Mucosa of descending colon (tissue), 3 donors: ENCODE measurements around the gene CALN1. TPM values are rescaled to one million over a fixed set of nuclear protein-coding genes. Genes with fewer than 3 reads are reported as not detected.
A peak's percentile ranks its signal among the peaks of the same experiment; 100 is the strongest.
"Not testable (repeated sequence)": the region's sequence is repeated elsewhere in the genome, so short reads cannot be mapped to it uniquely, and the experiment has no call there.

ENCODE experiments used
- ATAC-seq: fragments of 200-7000 bp; cut with Tn5 transposase; one replicate; pipeline ENCODE4 v1.9.1; 2020; ENCODE audit warnings: mild to moderate bottlenecking, moderate library complexity
- DNase-seq, 3 donors: peaks; one replicate each; pipeline ENCODE4 v3.0.0-alpha.2; 2020
- H3K36me3 ChIP-seq: fragments of 200-600 bp; one replicate; pipeline ENCODE4 v1.8.0; 2021; ENCODE audit warnings: low read depth, mild to moderate bottlenecking
- H3K4me1 ChIP-seq: fragments of 200-600 bp; one replicate; pipeline ENCODE4 v1.8.0; 2021; ENCODE audit warnings: low read depth, mild to moderate bottlenecking
- H3K4me3 ChIP-seq: fragments of 200-600 bp; one replicate; pipeline ENCODE4 v1.8.0; 2021; ENCODE audit warnings: mild to moderate bottlenecking
- H3K9me3 ChIP-seq: fragments of 200-600 bp; one replicate; pipeline ENCODE4 v1.8.0; 2021; ENCODE audit warnings: mild to moderate bottlenecking
- intact Hi-C, 2 donors: fragments of 100-400 bp; cut with DNase I in 1 of 2; cut with micrococcal nuclease in 1 of 2; formaldehyde crosslinking; loops; one replicate each; pipeline versions ENCODE4 v1.11.0 to v1.11.1; 2022; cut with DNase I, micrococcal nuclease
- total RNA-seq, 3 donors: library from RNA; stranded (reverse); fragmentation: NEBNext Ultra II Directional in 2 of 3; extraction: Animal tissue kit (Norgen Biotek cat#: 25700) in 2 of 3; gene quantifications; one replicate each; pipeline versions ENCODE4 v1.2.1 to v1.2.4, GENCODE V29; 2021 to 2023
- TF ChIP-seq, protein P1 (sequence below): fragments of 200-600 bp; IDR thresholded peaks from one replicate; pipeline ENCODE4 v1.8.0; 2022; ENCODE audit warnings: antibody characterized with exemption, mild to moderate bottlenecking
- donor health status: DM: no; HTN: no; CAD: no; lungs with moderate emphysema.
- donor health status: DM: no; HTN: no; CAD: no.
- donor health status: DM: no; HTN: yes; CAD: no.

Gene CALN1
- total RNA-seq, 3 donors from 2014 or later, result not detected

DNA sequence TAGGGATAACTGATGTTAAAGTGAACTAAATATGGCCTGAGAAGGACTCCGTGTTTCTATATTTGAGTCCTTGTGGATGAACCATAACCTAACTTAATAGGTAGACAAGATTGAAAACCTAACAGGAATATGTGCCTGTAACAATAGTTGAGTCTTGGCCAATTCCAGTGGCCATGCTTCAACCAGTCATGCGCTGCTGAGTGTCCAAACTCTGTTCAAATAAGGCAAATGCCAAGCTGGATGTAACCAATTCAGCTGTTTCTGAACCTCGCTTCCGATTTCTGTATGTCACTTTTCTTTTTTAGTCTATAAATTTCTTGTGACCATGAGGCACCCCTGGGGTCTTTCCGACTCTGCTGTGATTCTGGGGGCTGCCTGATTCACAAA lies 672.0 kb downstream of the CALN1 start:
- Histone ChIP-seq H3K36me3 (no peaks in the 10 kb centered on the region), H3K4me1 (no peaks in the 10 kb centered on the region), H3K9me3 (no peaks in the 10 kb centered on the region), H3K4me3 (no peak overlapping the region)
- intact Hi-C loops, result no loop called here
- TF ChIP-seq, protein P1, sequence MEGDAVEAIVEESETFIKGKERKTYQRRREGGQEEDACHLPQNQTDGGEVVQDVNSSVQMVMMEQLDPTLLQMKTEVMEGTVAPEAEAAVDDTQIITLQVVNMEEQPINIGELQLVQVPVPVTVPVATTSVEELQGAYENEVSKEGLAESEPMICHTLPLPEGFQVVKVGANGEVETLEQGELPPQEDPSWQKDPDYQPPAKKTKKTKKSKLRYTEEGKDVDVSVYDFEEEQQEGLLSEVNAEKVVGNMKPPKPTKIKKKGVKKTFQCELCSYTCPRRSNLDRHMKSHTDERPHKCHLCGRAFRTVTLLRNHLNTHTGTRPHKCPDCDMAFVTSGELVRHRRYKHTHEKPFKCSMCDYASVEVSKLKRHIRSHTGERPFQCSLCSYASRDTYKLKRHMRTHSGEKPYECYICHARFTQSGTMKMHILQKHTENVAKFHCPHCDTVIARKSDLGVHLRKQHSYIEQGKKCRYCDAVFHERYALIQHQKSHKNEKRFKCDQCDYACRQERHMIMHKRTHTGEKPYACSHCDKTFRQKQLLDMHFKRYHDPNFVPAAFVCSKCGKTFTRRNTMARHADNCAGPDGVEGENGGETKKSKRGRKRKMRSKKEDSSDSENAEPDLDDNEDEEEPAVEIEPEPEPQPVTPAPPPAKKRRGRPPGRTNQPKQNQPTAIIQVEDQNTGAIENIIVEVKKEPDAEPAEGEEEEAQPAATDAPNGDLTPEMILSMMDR, result no peak
- ATAC-seq, result no peak
- no peak for DNase-seq

DNA sequence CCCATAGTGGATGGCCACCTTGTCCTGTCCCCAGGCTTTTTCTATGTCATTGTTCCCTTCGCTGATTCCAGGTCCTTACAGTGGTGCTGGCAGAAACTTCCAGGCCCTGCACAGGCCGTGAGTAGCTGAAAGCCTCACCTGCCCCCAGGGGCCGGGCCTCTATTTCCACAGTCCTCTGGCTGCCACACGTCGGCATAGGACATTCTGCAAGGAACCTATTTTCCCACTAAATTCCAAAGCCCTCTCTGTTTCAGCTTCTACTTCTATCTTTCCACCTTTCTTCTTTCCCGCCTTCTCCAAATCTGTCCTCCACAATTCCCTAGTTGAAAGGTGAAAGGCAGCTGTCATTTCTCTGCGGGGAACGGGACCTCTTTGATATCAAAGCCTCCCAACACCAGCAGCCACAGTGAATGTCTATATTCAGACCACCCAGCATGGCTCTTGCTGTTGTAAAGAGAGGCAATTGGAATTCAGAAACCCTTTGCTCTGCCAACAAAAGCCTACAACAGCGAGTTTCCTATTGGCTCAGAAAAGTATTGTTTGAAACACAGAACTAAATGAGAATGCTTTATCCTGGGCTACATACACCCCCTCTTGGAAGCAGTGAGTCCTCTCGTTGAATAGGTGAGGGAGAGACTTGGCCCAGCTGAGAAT lies 672.5 kb downstream of the CALN1 start:
- TF ChIP-seq, protein P1, result no peak

DNA sequence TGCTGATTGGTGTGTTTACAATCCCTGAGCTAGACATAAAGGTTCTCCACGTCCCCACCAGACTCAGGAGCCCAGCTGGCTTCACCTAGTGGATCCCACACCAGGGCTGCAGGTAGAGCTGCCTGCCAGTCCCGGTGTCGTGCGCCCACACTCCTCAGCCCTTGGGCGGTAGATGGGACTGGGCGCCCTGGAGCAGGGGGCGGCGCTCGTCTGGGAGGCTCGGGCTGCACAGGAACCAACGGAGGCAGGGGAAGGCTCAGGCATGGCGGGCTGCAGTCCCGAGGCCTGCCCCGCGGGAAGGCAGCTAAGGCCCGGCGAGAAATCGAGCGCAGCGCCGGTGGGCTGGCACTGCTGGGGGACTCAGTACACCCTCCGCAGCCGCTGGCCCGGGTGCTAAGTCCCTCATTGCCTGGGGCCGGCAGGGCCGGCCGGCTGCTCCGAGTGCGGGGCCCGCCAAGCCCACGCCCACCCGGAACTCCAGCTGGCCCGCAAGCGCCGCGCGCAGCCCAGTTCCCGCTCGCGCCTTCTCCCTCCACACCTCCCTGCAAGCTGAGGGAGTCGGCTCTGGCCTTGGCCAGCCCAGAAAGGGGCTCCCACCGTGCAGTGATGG lies 674.1 kb downstream of the CALN1 start:
- H3K36me3 ChIP-seq, H3K4me1 ChIP-seq, H3K4me3 ChIP-seq, DNase-seq, ATAC-seq, H3K9me3 ChIP-seq: not testable (repeated sequence)
- intact Hi-C loops, result loop anchor here in 1 of 2 donors (10.0 kb wide), 1 partner anchor 883 kb away; no protein-coding TSS in a partner anchor

More for the DNA sequence above, 672.5 kb downstream of the CALN1 start:
- Histone ChIP-seq H3K4me3 (no peak overlapping the region), H3K36me3 (no peaks in the 10 kb centered on the region), H3K4me1 (no peaks in the 10 kb centered on the region), H3K9me3 (no peaks in the 10 kb centered on the region)
- ATAC-seq, result no peak
- intact Hi-C loops, result loop anchor here in 1 of 2 donors (10.0 kb wide), 1 partner anchor 885 kb away; no protein-coding TSS in a partner anchor
- DNase-seq, result no peak

DNA sequence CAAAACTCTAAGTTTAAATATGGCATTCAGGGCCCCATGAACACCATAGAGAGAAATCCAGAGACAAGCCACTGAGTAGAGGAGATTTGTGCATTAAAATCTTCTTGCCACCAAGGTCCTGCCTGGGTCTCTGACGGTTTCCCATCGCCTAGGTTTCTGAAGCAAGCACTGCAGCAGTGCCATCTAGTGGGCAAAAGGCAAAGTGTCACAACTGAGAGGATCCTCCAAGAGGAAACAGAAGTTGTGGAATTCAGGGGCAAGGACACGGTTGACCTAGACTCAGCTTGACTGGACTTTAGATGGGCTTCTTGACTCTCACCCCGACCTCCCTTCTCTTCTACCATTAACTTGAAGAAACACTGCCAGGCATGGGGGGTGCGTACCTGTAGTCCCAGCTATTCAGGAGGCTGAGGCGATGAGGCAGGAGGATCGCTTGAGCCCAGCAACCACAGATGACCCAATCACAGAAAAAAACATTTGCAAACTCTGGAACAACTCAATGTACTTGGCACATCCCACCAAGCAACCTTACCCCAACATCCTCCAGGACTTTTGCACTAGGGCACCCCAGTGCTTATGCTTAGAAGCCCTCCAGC lies 676.1 kb downstream of the CALN1 start:
- no peaks in the 10 kb centered on the region for H3K36me3 ChIP-seq
- no peaks in the 10 kb centered on the region for H3K9me3 ChIP-seq
- ATAC-seq (peak; percentile 63), DNase-seq (peak in 2 of 3 donors; percentile 43 to 77)
- TF ChIP-seq, protein P1, result peak; percentile 63
- H3K4me3 ChIP-seq, result no peak overlapping the region
- intact Hi-C loops, result loop anchor here in 1 of 2 donors (10.0 kb wide), 1 partner anchor 881 kb away; no protein-coding TSS in a partner anchor
- H3K4me1 ChIP-seq, result no peaks in the 10 kb centered on the region

- no peaks in the 10 kb centered on the region for H3K36me3 ChIP-seq
- H3K4me3 ChIP-seq, result no peak overlapping the region
- TF ChIP-seq, protein P1, result peak; percentile 71
- intact Hi-C loops, result loop anchor here (2.0 to 10.0 kb wide), 2 partner anchors 876 to 878 kb away; no protein-coding TSS in a partner anchor
- H3K4me1 ChIP-seq, result no peaks in the 10 kb centered on the region
- ATAC-seq (peak; percentile 84), DNase-seq (peak; percentile 71 to 87 (median 80))
- no peaks in the 10 kb centered on the region for H3K9me3 ChIP-seq
Measured at GRCh38 chr7:71733107-71733870, 678.8 kb downstream of the CALN1 start.
